G401 (cell line): ENCODE data around the gene PRKAG1. TPM values are rescaled to one million over a fixed set of nuclear protein-coding genes. Genes with fewer than 3 reads are reported as not detected.

Source experiments
- DNase-seq: peaks from one replicate; pipeline ENCODE4 v3.0.0-alpha.2; 2015; ENCODE audit warnings: low spot score
- in situ Hi-C: cut with HindIII; loops from 2 replicates; pipeline ENCODE4 v1.10.0; 2016; ENCODE audit warnings: low sequenced_read_pairs, mixed read lengths
- total RNA-seq: library from RNA; depleted of rRNA; stranded (reverse); fragments of >200 nt; shearing (Covaris generic); gene quantifications from 2 replicates; pipeline ENCODE4 v1.2.3, GENCODE V29; 2014; rRNA removed

The PRKAG1 gene
- total RNA-seq, 1 experiment from 2014 or later: 63.5 TPM

- peak; percentile 90 for DNase-seq
- in situ Hi-C loops: no loop called here
These were observed 62.1 kb downstream of the PRKAG1 start for GRCh38 chr12:48956279-48957140.

GRCh38 chr12:48954841-48955501, 63.6 kb downstream of the PRKAG1 start:
- in situ Hi-C loops: no loop called here
- DNase-seq: no peak

- in situ Hi-C loops: no loop called here
- no peak for DNase-seq
These were observed 64.5 kb downstream of the PRKAG1 start for GRCh38 chr12:48954061-48954460.

- in situ Hi-C loops: no loop called here
- no peak for DNase-seq
These were observed 65.9 kb downstream of the PRKAG1 start for GRCh38 chr12:48952691-48953090.

Other genes starting within 250 kb of the PRKAG1 start
- 23.1 and 29.8 TPM in 2 replicates for gene ADCY6, start 229.7 kb downstream of the PRKAG1 start, total RNA-seq
- gene CACNB3, start 200.3 kb downstream of the PRKAG1 start, total RNA-seq: 2.9 and 17.2 TPM in 2 replicates
- 73.4 and 87.1 TPM in 2 replicates for gene DDX23, start 166.6 kb downstream of the PRKAG1 start, total RNA-seq
- 0.88 and 1.9 TPM in 2 replicates for gene RND1, start 152.9 kb downstream of the PRKAG1 start, total RNA-seq
- 2.0 and 2.8 TPM in 2 replicates for gene FKBP11, start 93.3 kb downstream of the PRKAG1 start, total RNA-seq
- gene ARF3, start 61.3 kb downstream of the PRKAG1 start, total RNA-seq: 118 and 141 TPM in 2 replicates
- 3.9 and 10.1 TPM in 2 replicates for gene WNT10B, start 47.0 kb downstream of the PRKAG1 start, total RNA-seq
- gene WNT1, start 40.5 kb downstream of the PRKAG1 start, total RNA-seq: not detected in 2 replicates
- gene DDN, start 19.4 kb downstream of the PRKAG1 start, total RNA-seq: 2.3 and 5.2 TPM in 2 replicates
- gene KMT2D, start 42.0 kb upstream of the PRKAG1 start, total RNA-seq: 13.8 and 18.6 TPM in 2 replicates
- gene RHEBL1, start 51.2 kb upstream of the PRKAG1 start, total RNA-seq: 2.5 and 3.5 TPM in 2 replicates
- gene DHH, start 76.0 kb upstream of the PRKAG1 start, total RNA-seq: 0.06 TPM in 1 of 2 replicates, not detected in the other
- 26.8 and 40.8 TPM in 2 replicates for gene LMBR1L, start 92.1 kb upstream of the PRKAG1 start, total RNA-seq
- gene TUBA1B, start 112.6 kb upstream of the PRKAG1 start, total RNA-seq: 2,974 and 3,054 TPM in 2 replicates
- gene TUBA1A, start 170.3 kb upstream of the PRKAG1 start, total RNA-seq: 446 and 521 TPM in 2 replicates
- gene TUBA1C, start 246.3 kb upstream of the PRKAG1 start, total RNA-seq: 279 and 457 TPM in 2 replicates